ENCODE measurements around the gene SYT17. TPM values are rescaled to one million over a fixed set of nuclear protein-coding genes. Genes with fewer than 3 reads are reported as not detected.

Gene SYT17
- total RNA-seq, 1 experiment from 2014 or later, result 4.2 TPM

- H3K27me3 Mint-ChIP-seq (ENCODE audit: insufficient read depth, unreplicated experiment), result peaks cover 3% of the 10 kb centered on the region
- TF ChIP-seq, protein P1, sequence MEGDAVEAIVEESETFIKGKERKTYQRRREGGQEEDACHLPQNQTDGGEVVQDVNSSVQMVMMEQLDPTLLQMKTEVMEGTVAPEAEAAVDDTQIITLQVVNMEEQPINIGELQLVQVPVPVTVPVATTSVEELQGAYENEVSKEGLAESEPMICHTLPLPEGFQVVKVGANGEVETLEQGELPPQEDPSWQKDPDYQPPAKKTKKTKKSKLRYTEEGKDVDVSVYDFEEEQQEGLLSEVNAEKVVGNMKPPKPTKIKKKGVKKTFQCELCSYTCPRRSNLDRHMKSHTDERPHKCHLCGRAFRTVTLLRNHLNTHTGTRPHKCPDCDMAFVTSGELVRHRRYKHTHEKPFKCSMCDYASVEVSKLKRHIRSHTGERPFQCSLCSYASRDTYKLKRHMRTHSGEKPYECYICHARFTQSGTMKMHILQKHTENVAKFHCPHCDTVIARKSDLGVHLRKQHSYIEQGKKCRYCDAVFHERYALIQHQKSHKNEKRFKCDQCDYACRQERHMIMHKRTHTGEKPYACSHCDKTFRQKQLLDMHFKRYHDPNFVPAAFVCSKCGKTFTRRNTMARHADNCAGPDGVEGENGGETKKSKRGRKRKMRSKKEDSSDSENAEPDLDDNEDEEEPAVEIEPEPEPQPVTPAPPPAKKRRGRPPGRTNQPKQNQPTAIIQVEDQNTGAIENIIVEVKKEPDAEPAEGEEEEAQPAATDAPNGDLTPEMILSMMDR (IDR thresholded peaks at IDR 0.05; ENCODE audit: insufficient read depth in 1 of 2, low read depth in 1 of 2, low read length in 1 of 2, severe bottlenecking in 1 of 2, unreplicated experiment in 1 of 2), result no peak
- no peaks in the 10 kb centered on the region for H3K4me1 Mint-ChIP-seq (ENCODE audit: low read depth, unreplicated experiment)
- Histone ChIP-seq H3K36me3 (ENCODE audit: control insufficient read depth, insufficient read depth, low read length) (no peaks in the 10 kb centered on the region), H3K4me3 (ENCODE audit: low read depth, low read length) (no peak overlapping the region), H3K4me1 (no peaks in the 10 kb centered on the region), H3K27me3 (replicated peaks; ENCODE audit: control insufficient read depth, insufficient read depth, low read length) (no peaks in the 10 kb centered on the region), H3K9me3 (no peaks in the 10 kb centered on the region; the same call in 1 of the 2 replicates)
- POLR2A ChIA-PET, result no interaction called here
- CTCF ChIA-PET, result no interaction called here
- no peak overlapping the region for H3K4me3 Mint-ChIP-seq (ENCODE audit: unreplicated experiment)
- H3K36me3 Mint-ChIP-seq (ENCODE audit: insufficient read depth, unreplicated experiment), result no peaks in the 10 kb centered on the region
- no peak overlapping the region for H3K27ac Mint-ChIP-seq (ENCODE audit: unreplicated experiment)
- BruUV-seq (replicated peaks), result no TSS peak
- H3K9me3 Mint-ChIP-seq (ENCODE audit: unreplicated experiment), result peaks cover 3% of the 10 kb centered on the region
- no peak for DNase-seq
- intact Hi-C loops (cut with micrococcal nuclease; ENCODE audit: unreplicated experiment), result no loop called here
These were observed 25.0 kb upstream of the SYT17 start for GRCh38 chr16:19142939-19143598.

GRCh38 chr16:19143599-19143956 is 24.5 kb upstream of the SYT17 start:
- no peaks in the 10 kb centered on the region for H3K36me3 ChIP-seq (ENCODE audit: control insufficient read depth, insufficient read depth, low read length)
- no peaks in the 10 kb centered on the region; the same call in 1 of the 2 replicates for H3K9me3 ChIP-seq
- H3K27me3 ChIP-seq (replicated peaks; ENCODE audit: control insufficient read depth, insufficient read depth, low read length), result no peaks in the 10 kb centered on the region
- Mint-ChIP-seq H3K27ac (ENCODE audit: unreplicated experiment) (no peak overlapping the region), H3K27me3 (ENCODE audit: insufficient read depth, unreplicated experiment) (peaks cover 3% of the 10 kb centered on the region), H3K9me3 (ENCODE audit: unreplicated experiment) (peaks cover 8% of the 10 kb centered on the region), H3K4me1 (ENCODE audit: low read depth, unreplicated experiment) (no peaks in the 10 kb centered on the region), H3K36me3 (ENCODE audit: insufficient read depth, unreplicated experiment) (no peaks in the 10 kb centered on the region), H3K4me3 (ENCODE audit: unreplicated experiment) (no peak overlapping the region)
- BruUV-seq (replicated peaks), result no TSS peak
- no peak for DNase-seq
- H3K4me1 ChIP-seq, result no peaks in the 10 kb centered on the region
- TF ChIP-seq, protein P1 (IDR thresholded peaks at IDR 0.05; ENCODE audit: insufficient read depth in 1 of 2, low read depth in 1 of 2, low read length in 1 of 2, severe bottlenecking in 1 of 2, unreplicated experiment in 1 of 2), result no peak
- H3K4me3 ChIP-seq (ENCODE audit: low read depth, low read length), result no peak overlapping the region
- ChIA-PET CTCF (no interaction called here), POLR2A (no interaction called here)
- intact Hi-C loops (cut with micrococcal nuclease; ENCODE audit: unreplicated experiment), result no loop called here

- H3K27ac Mint-ChIP-seq (ENCODE audit: unreplicated experiment), result no peak overlapping the region
- H3K36me3 ChIP-seq (ENCODE audit: control insufficient read depth, insufficient read depth, low read length), result no peaks in the 10 kb centered on the region
- DNase-seq, result no peak
- H3K9me3 Mint-ChIP-seq (ENCODE audit: unreplicated experiment), result peaks cover 10% of the 10 kb centered on the region
- no peaks in the 10 kb centered on the region for H3K4me1 ChIP-seq
- BruUV-seq (replicated peaks), result no TSS peak
- no peaks in the 10 kb centered on the region for H3K36me3 Mint-ChIP-seq (ENCODE audit: insufficient read depth, unreplicated experiment)
- H3K4me3 Mint-ChIP-seq (ENCODE audit: unreplicated experiment), result no peak overlapping the region
- ChIA-PET POLR2A (no interaction called here), CTCF (no interaction called here)
- H3K4me3 ChIP-seq (ENCODE audit: low read depth, low read length), result no peak overlapping the region
- intact Hi-C loops (cut with micrococcal nuclease; ENCODE audit: unreplicated experiment), result no loop called here
- TF ChIP-seq, protein P1 (IDR thresholded peaks at IDR 0.05; ENCODE audit: insufficient read depth in 1 of 2, low read depth in 1 of 2, low read length in 1 of 2, severe bottlenecking in 1 of 2, unreplicated experiment in 1 of 2), result no peak
- peaks cover 5% of the 10 kb centered on the region for H3K27me3 Mint-ChIP-seq (ENCODE audit: insufficient read depth, unreplicated experiment)
- no peaks in the 10 kb centered on the region for H3K4me1 Mint-ChIP-seq (ENCODE audit: low read depth, unreplicated experiment)
- no peaks in the 10 kb centered on the region for H3K27me3 ChIP-seq (replicated peaks; ENCODE audit: control insufficient read depth, insufficient read depth, low read length)
- H3K9me3 ChIP-seq, result no peaks in the 10 kb centered on the region; the same call in 1 of the 2 replicates
These were observed 23.0 kb upstream of the SYT17 start for GRCh38 chr16:19145010-19145409.
